IMR-90 (cell line): ENCODE measurements around the gene SUPT3H.

ENCODE experiments used
- CTCF ChIP-seq: conservative IDR thresholded peaks from 2 replicates; pipeline ENCODE4 v1.5.1; 2012; ENCODE audit warnings: mild to moderate bottlenecking, low read depth, low read length, improper control_type of control experiment
- ELK1 ChIP-seq: fragments of 150-350 bp; IDR thresholded peaks from 2 replicates; pipeline ENCODE4 v1.6.1; 2016; ENCODE audit warnings: low read depth, mild to moderate bottlenecking, low read length, moderate library complexity, borderline replicate concordance
- MAFK ChIP-seq: IDR thresholded peaks from 2 replicates; pipeline ENCODE4 v1.6.1; 2012; ENCODE audit warnings: low read depth, low read length, improper control_type of control experiment
- MAZ ChIP-seq: IDR thresholded peaks from 2 replicates; pipeline ENCODE4 v1.6.1; 2012; ENCODE audit warnings: low read depth, mild to moderate bottlenecking, low read length, improper control_type of control experiment, moderate library complexity, borderline replicate concordance
- POLR2A ChIP-seq: IDR thresholded peaks from 2 replicates; pipeline ENCODE4 v1.6.1; 2012; ENCODE audit warnings: mild to moderate bottlenecking, low read depth, low read length
- RAD21 ChIP-seq: IDR thresholded peaks from 2 replicates; pipeline ENCODE4 v1.6.1; 2012; ENCODE audit warnings: low read length, improper control_type of control experiment
- RCOR1 ChIP-seq: IDR thresholded peaks from 2 replicates; pipeline ENCODE4 v1.6.1; 2012; ENCODE audit warnings: mild to moderate bottlenecking, low read length, improper control_type of control experiment; ENCODE audit not compliant: insufficient replicate concordance
- SMC3 ChIP-seq: fragments of 150-350 bp; IDR thresholded peaks from 2 replicates; pipeline ENCODE4 v1.6.1; 2016; ENCODE audit warnings: low read depth, mild to moderate bottlenecking, antibody characterized with exemption, low read length, moderate library complexity
- USF2 ChIP-seq: fragments of 150-350 bp; IDR thresholded peaks from 2 replicates; pipeline ENCODE4 v1.6.1; 2017; ENCODE audit warnings: mild to moderate bottlenecking, antibody characterized with exemption, low read length, low read depth

DNA sequence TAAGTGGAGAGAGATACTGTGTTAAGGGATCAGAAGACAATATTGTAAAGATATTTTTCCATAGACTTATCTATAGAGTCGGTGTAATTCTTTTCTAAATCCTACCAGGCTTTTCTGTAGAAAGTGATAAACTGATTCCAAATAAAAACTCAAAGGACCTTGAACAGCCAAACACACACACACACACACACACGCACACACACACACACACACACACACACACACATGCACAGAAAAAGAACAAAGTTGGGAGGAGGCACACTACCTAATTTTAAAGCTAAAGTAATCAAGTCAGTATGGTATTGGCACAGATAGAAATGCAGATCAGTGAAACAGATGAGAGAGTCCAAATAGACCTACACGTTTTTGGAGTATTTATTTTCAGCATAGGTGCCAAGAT, 534.0 kb downstream of the SUPT3H start:
- TF ChIP-seq MAZ (no peak), CTCF (no peak), RCOR1 (no peak), SMC3 (no peak), ELK1 (no peak), POLR2A (no peak), USF2 (no peak), MAFK (no peak), RAD21 (no peak)
